Activated CD8-positive, alpha-beta T cell treated with anti-CD3 and anti-CD28 coated beads, Interleukin-2, amount 10 ng/mL, durations not matched to agents 7 days and 5 days (primary cell): ENCODE results near the gene SCAANT1. TPM values are rescaled to one million over a fixed set of nuclear protein-coding genes. Genes with fewer than 3 reads are reported as not detected.

ENCODE experiments used
- ATAC-seq: fragments of 150-1000 bp; cut with Tn5 transposase; one replicate; pipeline ENCODE4 v1.10.0; 2021; ENCODE audit warnings: moderate library complexity
- CTCF ChIA-PET: fragments of 350-600 bp; sonication (Branson Sonifier 250); formaldehyde crosslinking; loops from one replicate; lab custom pipeline; 2021; ENCODE audit warnings: antibody characterized with exemption; lab: Charles Lee
- POLR2A ChIA-PET: fragments of 350-600 bp; sonication (Branson Sonifier 250); formaldehyde crosslinking; loops from one replicate; lab custom pipeline; 2021; ENCODE audit warnings: antibody characterized with exemption; lab: Charles Lee
- DNase-seq: peaks from one replicate; pipeline ENCODE4 v3.0.0-alpha.2; 2020
- H3K27ac Mint-ChIP-seq: one replicate; pipeline ENCODE4 v1.8.0; 2021; ENCODE audit warnings: mild to moderate bottlenecking, mixed read lengths
- H3K27me3 Mint-ChIP-seq: one replicate; pipeline ENCODE4 v1.8.0; 2021; ENCODE audit warnings: low read depth, mixed read lengths
- H3K36me3 Mint-ChIP-seq: one replicate; pipeline ENCODE4 v1.8.0; 2021; ENCODE audit warnings: low read depth, mixed read lengths
- H3K4me1 Mint-ChIP-seq: one replicate; pipeline ENCODE4 v1.8.0; 2021; ENCODE audit warnings: low read depth, mixed read lengths
- H3K4me3 Mint-ChIP-seq: one replicate; pipeline ENCODE4 v1.8.0; 2021; ENCODE audit warnings: mild to moderate bottlenecking, mixed read lengths
- H3K9me3 Mint-ChIP-seq: one replicate; pipeline ENCODE4 v1.8.0; 2022; ENCODE audit warnings: mixed read lengths; ENCODE audit not compliant: insufficient read depth
- total RNA-seq, 2 experiments: library from RNA; stranded (reverse); gene quantifications; one replicate each; pipeline ENCODE4 v1.2.3, GENCODE V29; 2021

Gene SCAANT1
- total RNA-seq, 2 experiments from 2014 or later = not detected

- H3K4me1 Mint-ChIP-seq = peaks cover 25% of the 10 kb centered on the region
- DNase-seq = no peak
- no peaks in the 10 kb centered on the region for H3K9me3 Mint-ChIP-seq
- ATAC-seq = no peak
- peaks cover 26% of the 10 kb centered on the region for H3K36me3 Mint-ChIP-seq
- H3K4me3 Mint-ChIP-seq = no peak overlapping the region
- ChIA-PET POLR2A (no interaction called here), CTCF (no interaction called here)
- H3K27me3 Mint-ChIP-seq = no peaks in the 10 kb centered on the region
- H3K27ac Mint-ChIP-seq = no peak overlapping the region
These were observed 39.9 kb downstream of the SCAANT1 start for GRCh38 chr3:63872135-63872924.

GRCh38 chr3:63870615-63871005 lies 41.6 kb downstream of the SCAANT1 start:
- Mint-ChIP-seq H3K4me1 (peaks cover 33% of the 10 kb centered on the region), H3K27me3 (no peaks in the 10 kb centered on the region), H3K27ac (no peak overlapping the region), H3K9me3 (no peaks in the 10 kb centered on the region), H3K4me3 (no peak overlapping the region), H3K36me3 (peaks cover 33% of the 10 kb centered on the region)
- no peak for ATAC-seq
- no peak for DNase-seq
- CTCF ChIA-PET = interaction anchor here (0.7 to 1.2 kb wide), 3 partner anchors 19 to 109 kb away, joined by 3 read pairs; no protein-coding TSS in a partner anchor
- POLR2A ChIA-PET = interaction anchor here (0.6 to 0.9 kb wide), 2 partner anchors 42 to 45 kb away, joined by 3 to 4 read pairs; partner anchors contain the start of gene SCAANT1

GRCh38 chr3:63869940-63870614 lies 42.1 kb downstream of the SCAANT1 start:
- Mint-ChIP-seq H3K4me3 (no peak overlapping the region), H3K27ac (no peak overlapping the region), H3K36me3 (peaks cover 35% of the 10 kb centered on the region), H3K9me3 (no peaks in the 10 kb centered on the region), H3K27me3 (no peaks in the 10 kb centered on the region), H3K4me1 (peaks cover 37% of the 10 kb centered on the region)
- DNase-seq (no peak), ATAC-seq (no peak)
- ChIA-PET CTCF (interaction anchor here (0.7 to 1.2 kb wide), 3 partner anchors 20 to 110 kb away, joined by 3 read pairs; no protein-coding TSS in a partner anchor), POLR2A (interaction anchor here (0.6 to 0.9 kb wide), 2 partner anchors 42 to 45 kb away, joined by 3 to 4 read pairs; partner anchors contain the start of gene SCAANT1)

GRCh38 chr3:63867225-63867624 lies 45.0 kb downstream of the SCAANT1 start:
- DNase-seq (no peak), ATAC-seq (no peak)
- Mint-ChIP-seq H3K9me3 (no peaks in the 10 kb centered on the region), H3K4me3 (no peak overlapping the region), H3K27me3 (no peaks in the 10 kb centered on the region), H3K27ac (no peak overlapping the region), H3K4me1 (peaks cover 40% of the 10 kb centered on the region), H3K36me3 (peaks cover 36% of the 10 kb centered on the region)
- ChIA-PET POLR2A (no interaction called here), CTCF (no interaction called here)

- H3K27ac Mint-ChIP-seq = peak overlapping the region; percentile 95
- H3K4me3 Mint-ChIP-seq = peak overlapping the region; percentile 94
- no peak for ATAC-seq
- H3K36me3 Mint-ChIP-seq = peaks cover 32% of the 10 kb centered on the region
- H3K4me1 Mint-ChIP-seq = peaks cover 51% of the 10 kb centered on the region
- CTCF ChIA-PET = interaction anchor here (1.2 kb wide), 1 partner anchor 129 kb away, joined by 3 read pairs; no protein-coding TSS in a partner anchor
- POLR2A ChIA-PET = interaction anchor here (1.7 kb wide), 1 partner anchor 47 kb away, joined by 5 read pairs; the partner anchor contains the start of gene SCAANT1
- H3K9me3 Mint-ChIP-seq = no peaks in the 10 kb centered on the region
- no peaks in the 10 kb centered on the region for H3K27me3 Mint-ChIP-seq
- DNase-seq = no peak
These were observed 47.2 kb downstream of the SCAANT1 start for GRCh38 chr3:63864965-63865327.

- H3K27me3 Mint-ChIP-seq = no peaks in the 10 kb centered on the region
- peak overlapping the region; percentile 95 for H3K27ac Mint-ChIP-seq
- POLR2A ChIA-PET = interaction anchor here (1.0 to 1.7 kb wide), 2 partner anchors 48 to 104 kb away, joined by 5 read pairs; partner anchors contain the start of gene SCAANT1
- H3K36me3 Mint-ChIP-seq = peaks cover 31% of the 10 kb centered on the region
- peaks cover 51% of the 10 kb centered on the region for H3K4me1 Mint-ChIP-seq
- no peaks in the 10 kb centered on the region for H3K9me3 Mint-ChIP-seq
- CTCF ChIA-PET = interaction anchor here (1.2 kb wide), 1 partner anchor 130 kb away, joined by 3 read pairs; no protein-coding TSS in a partner anchor
- ATAC-seq (peak; percentile 57), DNase-seq (peak; percentile 56)
- peak overlapping the region; percentile 94 for H3K4me3 Mint-ChIP-seq
These were observed 47.9 kb downstream of the SCAANT1 start for GRCh38 chr3:63864008-63864964.

GRCh38 chr3:63863150-63864007 lies 48.8 kb downstream of the SCAANT1 start, which contains the start of the genes ATXN7 and THOC7:
TSS of gene ATXN7 (plus strand) at chr3:63863867. CDS start at chr3:63912599, 48,732 bp downstream.
TSS of gene THOC7 (minus strand) at chr3:63863805. CDS start at chr3:63863790, 15 bp downstream.
- Mint-ChIP-seq H3K4me3 (peak within 1 kb of the TSS; percentile 94), H3K9me3 (no peaks in the 10 kb centered on the region), H3K27ac (peak within 1 kb of the TSS; percentile 95), H3K4me1 (peaks cover 44% of the 10 kb centered on the region), H3K36me3 (peaks cover 30% of the 10 kb centered on the region), H3K27me3 (no peaks in the 10 kb centered on the region)
- DNase-seq (peak; percentile 75), ATAC-seq (peak; percentile 82)
- POLR2A ChIA-PET = interaction anchor here (1.0 to 1.7 kb wide), 2 partner anchors 48 to 105 kb away, joined by 5 read pairs; partner anchors contain the start of gene SCAANT1
- CTCF ChIA-PET = no interaction called here

GRCh38 chr3:63862804-63863149 lies 49.4 kb downstream of the SCAANT1 start:
- CTCF ChIA-PET = no interaction called here
- Mint-ChIP-seq H3K27ac (peak overlapping the region; percentile 92), H3K9me3 (no peaks in the 10 kb centered on the region), H3K4me1 (peaks cover 45% of the 10 kb centered on the region), H3K27me3 (no peaks in the 10 kb centered on the region), H3K36me3 (peaks cover 26% of the 10 kb centered on the region), H3K4me3 (peak overlapping the region; percentile 90)
- no peak for DNase-seq
- ATAC-seq = no peak
- POLR2A ChIA-PET = no interaction called here
